Activated gamma-delta T cell treated with anti-CD3 and anti-CD28 coated beads, Interleukin-2, amount 50 U/mL, for 16 hours (primary cell): ENCODE data around the gene CTBP1.

Experiments
- DNase-seq: peaks from one replicate; pipeline ENCODE4 v3.0.0-alpha.2; 2020; ENCODE audit warnings: low read depth

The CTBP1 gene

GRCh38 chr4:1210971-1211370 is 38.0 kb downstream of the CTBP1 start:
- DNase-seq: no peak

- no peak for DNase-seq
These were observed 38.6 kb downstream of the CTBP1 start for GRCh38 chr4:1210241-1210841.

GRCh38 chr4:1209821-1210220 is 39.1 kb downstream of the CTBP1 start:
- no peak for DNase-seq

GRCh38 chr4:1208970-1209704 is 39.8 kb downstream of the CTBP1 start:
- DNase-seq: no peak

- no peak for DNase-seq
These were observed 40.5 kb downstream of the CTBP1 start for GRCh38 chr4:1208266-1208961.

- no peak for DNase-seq
These were observed 41.2 kb downstream of the CTBP1 start for GRCh38 chr4:1207603-1208265.

- DNase-seq: no peak
These were observed 41.8 kb downstream of the CTBP1 start for GRCh38 chr4:1207157-1207470.

- DNase-seq: no peak
These were observed 42.4 kb downstream of the CTBP1 start for GRCh38 chr4:1206299-1207156.

GRCh38 chr4:1205586-1206298 is 43.2 kb downstream of the CTBP1 start:
- DNase-seq: no peak

- DNase-seq: no peak
These were observed 43.9 kb downstream of the CTBP1 start for GRCh38 chr4:1204828-1205585.

GRCh38 chr4:1204286-1204827 is 44.6 kb downstream of the CTBP1 start:
- DNase-seq: no peak

GRCh38 chr4:1203026-1203616 is 45.8 kb downstream of the CTBP1 start:
- DNase-seq: no peak

GRCh38 chr4:1202526-1203011 is 46.4 kb downstream of the CTBP1 start:
- no peak for DNase-seq

GRCh38 chr4:1201851-1202525 is 46.9 kb downstream of the CTBP1 start:
- DNase-seq: peak; percentile 70

- no peak for DNase-seq
These were observed 48.4 kb downstream of the CTBP1 start for GRCh38 chr4:1200425-1201035.

- DNase-seq: no peak
These were observed 49.2 kb downstream of the CTBP1 start for GRCh38 chr4:1199556-1200331.

- no peak for DNase-seq
These were observed 50.7 kb downstream of the CTBP1 start for GRCh38 chr4:1198098-1198844.
